Superior temporal gyrus (tissue), 1 donor: ENCODE results near the gene CPNE1.

Experiments
- DNase-seq: peaks from one replicate; pipeline ENCODE4 v3.0.0-alpha.2; 2016; ENCODE audit errors: extremely low spot score

CPNE1 gene

GRCh38 chr20:35600176-35600992, 64.3 kb downstream of the CPNE1 start:
- DNase-seq = no peak

- no peak for DNase-seq
These were observed 65.0 kb downstream of the CPNE1 start for GRCh38 chr20:35599776-35600120.

- DNase-seq = no peak
These were observed 65.6 kb downstream of the CPNE1 start for GRCh38 chr20:35598899-35599775.

GRCh38 chr20:35598476-35598875, 66.2 kb downstream of the CPNE1 start:
- DNase-seq = no peak

DNA sequence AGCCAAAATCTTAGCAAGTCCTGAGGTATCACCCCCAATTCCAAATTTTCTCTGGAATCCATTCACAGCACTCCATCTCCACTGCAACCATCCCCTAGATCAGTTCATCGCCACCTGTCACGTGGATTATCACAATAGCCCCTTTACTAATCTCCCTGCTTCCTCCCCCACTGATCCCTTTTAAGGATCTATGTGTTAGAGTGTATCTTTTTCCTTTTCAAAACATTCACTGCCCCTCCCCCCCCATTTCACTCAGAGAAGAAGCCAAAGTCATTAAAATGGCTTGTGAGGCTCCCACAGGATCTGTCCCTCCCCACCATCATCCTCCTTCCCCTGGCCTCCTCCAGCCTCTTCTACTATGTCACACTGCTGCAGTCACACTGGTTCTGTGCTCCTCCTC, 67.5 kb downstream of the CPNE1 start:
- DNase-seq = no peak

- DNase-seq = no peak
These were observed 68.8 kb downstream of the CPNE1 start for GRCh38 chr20:35595901-35596300.

DNA sequence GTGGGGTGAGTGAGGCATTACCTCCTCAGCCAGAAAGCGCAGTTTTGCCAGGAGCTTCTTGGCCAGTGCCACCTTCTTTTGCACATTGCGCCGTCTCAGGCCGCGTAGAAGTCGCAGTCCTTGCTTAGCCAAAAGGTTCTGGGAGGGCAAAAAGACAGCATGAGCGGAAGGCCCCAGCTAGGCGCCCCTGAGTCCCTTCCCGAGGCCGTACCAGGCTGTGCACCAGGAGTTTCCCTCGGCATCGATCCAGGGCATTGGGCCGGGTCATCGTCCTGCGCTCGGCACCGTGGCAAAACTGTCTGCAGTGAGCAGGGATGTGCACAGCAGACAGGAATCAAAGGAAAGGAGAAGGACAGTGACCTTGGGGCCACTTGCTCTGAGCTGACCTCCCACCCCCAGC, 69.2 kb downstream of the CPNE1 start:
- no peak for DNase-seq

- no peak for DNase-seq
These were observed 72.2 kb downstream of the CPNE1 start for GRCh38 chr20:35592339-35592974.

- DNase-seq = no peak
These were observed 76.3 kb downstream of the CPNE1 start for GRCh38 chr20:35588397-35588796.

DNA sequence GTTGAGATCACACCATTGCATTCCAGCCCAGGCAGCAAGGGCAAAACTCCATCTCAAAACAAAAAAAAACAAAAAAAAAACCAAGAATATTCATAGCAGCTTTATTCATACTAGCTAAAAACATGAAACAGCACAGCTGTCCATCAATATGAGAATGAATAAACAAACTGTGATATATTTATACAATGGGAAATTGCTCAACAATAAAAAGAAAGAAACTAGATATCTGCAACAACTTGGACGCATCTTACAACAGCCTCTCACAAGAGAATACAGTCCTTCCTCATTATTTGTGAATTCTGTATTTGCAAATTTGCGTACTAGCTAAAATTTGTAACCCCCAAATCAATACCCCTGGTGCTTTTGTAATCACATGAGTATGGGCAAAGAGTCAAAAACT, 77.3 kb downstream of the CPNE1 start:
- DNase-seq = no peak

GRCh38 chr20:35586751-35587425, 77.8 kb downstream of the CPNE1 start:
- DNase-seq = no peak

GRCh38 chr20:35583636-35584560, 80.8 kb downstream of the CPNE1 start:
- no peak for DNase-seq

DNA sequence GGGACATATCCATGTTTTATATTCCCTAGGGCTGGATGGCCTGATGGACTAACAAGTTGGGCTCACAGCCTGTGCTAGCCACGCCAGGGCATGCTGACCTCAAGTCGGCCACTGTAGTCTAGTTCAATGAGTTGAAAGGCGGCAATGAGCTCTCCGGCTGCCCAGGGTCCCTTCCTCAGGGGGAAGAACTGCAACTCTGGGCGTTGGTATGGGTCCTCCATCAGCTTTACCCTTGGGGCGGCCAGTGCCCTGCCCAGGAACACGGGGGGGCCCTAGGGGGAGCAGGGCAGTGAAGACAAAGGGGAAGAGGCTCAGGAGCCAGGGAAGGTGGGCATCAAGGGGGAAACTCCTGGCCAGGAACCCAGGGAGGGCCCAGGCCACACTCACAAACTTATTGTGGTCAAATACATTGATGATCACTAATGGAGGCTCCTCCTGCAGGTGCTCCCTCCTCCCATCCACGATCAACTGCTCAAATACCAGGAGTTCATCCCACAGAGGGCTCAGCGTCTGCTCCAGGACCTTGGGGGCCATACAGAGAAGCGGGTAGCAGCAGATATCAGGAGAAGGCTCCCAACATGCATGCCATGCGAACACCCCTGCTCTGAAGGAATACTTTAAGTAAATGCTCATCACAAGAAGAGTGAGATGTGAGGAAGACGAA, 81.8 kb downstream of the CPNE1 start:
- no peak for DNase-seq

DNA sequence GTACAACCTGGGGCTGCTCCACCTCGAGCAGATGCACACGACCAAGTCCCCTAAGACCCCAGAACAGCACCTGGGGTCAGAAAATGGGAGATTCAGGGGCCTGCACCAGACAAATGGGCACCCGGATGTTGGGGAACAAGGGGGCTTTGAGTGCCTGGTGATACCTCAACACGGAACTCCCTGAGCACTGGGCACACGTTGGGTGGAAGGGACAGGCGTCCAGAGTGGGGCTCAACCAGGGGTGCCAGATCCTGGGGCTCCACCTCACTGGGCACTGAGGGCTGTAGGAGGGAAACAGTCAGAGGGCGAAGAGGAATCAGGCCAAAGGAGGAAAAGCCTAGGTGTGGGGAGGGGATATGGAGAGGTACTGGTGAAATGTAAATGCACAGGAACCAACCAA, 82.6 kb downstream of the CPNE1 start:
- DNase-seq = no peak

- no peak for DNase-seq
These were observed 85.5 kb downstream of the CPNE1 start for GRCh38 chr20:35579196-35579595.

DNA sequence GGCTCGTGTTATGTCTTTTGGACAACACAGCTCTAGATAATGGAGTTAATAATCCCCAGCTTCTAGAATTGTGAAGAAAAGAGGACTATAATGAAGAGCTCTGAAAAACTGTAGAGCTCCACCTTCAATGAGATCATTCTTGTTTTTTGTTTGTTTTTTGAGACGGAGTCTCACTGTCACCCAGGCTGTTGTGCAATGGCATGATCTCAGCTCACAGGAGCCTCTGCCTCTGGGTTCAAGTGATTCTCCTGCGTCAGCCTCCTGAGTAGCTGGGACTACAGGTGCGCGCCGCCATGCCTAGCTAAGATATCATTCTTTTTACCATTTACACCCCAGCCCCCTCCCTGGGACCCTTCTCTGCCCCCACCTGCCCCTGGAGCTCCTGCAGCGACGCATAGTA, 86.2 kb downstream of the CPNE1 start:
- no peak for DNase-seq

DNA sequence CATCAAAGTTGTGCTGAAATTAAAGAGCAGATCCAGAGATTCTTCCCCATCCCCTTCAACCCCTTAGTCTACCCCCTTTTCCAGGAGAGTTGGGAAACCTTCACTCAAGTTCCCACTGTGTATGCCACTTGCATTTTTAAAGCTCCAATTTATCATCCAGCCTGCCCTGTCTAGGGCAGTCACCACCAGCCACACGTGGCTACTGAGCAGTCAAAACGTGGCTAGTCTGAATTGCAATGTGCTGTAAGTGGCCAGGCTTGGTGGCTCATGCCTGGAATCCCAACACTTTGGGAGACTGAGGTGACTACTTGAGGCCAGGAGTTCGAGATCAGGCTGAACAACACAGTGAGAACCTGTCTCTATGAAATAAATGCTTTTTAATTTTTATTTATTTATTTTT, 87.9 kb downstream of the CPNE1 start:
- DNase-seq = no peak
